Measurements from ENCODE around the gene TBC1D22B.

DNA sequence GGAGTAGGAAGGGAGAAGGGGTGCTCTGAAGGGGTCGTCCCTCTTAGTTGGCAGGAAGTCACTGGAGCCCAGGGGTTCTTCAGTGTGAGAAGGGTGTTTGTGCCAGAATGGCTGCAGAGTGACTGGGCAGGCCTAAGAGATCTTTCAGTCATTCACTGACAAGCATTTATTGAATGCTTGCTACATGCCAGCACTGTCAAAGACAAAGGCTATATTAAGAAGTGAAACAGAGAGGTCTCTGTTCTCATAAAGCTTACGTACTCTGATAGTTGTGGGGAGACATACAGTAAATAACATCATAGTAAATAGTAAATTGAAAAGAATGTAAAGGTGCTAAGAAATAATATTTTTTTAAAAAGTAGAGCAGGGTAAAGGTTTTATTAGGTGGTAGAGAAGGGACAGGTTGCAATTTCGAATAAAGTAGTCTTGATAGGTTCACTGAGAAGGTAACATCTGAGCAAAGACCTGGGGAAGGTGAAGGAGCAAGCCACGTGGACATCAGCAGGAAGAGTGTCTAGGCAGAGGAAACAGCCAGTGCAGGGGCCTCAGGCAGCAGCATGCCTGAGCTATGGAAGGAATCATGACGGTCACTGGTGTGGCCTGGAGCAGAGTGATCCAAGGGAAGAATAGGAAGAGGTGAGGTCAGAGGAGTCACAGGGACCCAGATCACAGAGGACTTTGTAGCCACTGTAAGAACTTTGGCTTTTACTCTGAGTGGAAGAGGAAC, 59.9 kb downstream of the TBC1D22B start:
- TF ChIP-seq, protein P1, sequence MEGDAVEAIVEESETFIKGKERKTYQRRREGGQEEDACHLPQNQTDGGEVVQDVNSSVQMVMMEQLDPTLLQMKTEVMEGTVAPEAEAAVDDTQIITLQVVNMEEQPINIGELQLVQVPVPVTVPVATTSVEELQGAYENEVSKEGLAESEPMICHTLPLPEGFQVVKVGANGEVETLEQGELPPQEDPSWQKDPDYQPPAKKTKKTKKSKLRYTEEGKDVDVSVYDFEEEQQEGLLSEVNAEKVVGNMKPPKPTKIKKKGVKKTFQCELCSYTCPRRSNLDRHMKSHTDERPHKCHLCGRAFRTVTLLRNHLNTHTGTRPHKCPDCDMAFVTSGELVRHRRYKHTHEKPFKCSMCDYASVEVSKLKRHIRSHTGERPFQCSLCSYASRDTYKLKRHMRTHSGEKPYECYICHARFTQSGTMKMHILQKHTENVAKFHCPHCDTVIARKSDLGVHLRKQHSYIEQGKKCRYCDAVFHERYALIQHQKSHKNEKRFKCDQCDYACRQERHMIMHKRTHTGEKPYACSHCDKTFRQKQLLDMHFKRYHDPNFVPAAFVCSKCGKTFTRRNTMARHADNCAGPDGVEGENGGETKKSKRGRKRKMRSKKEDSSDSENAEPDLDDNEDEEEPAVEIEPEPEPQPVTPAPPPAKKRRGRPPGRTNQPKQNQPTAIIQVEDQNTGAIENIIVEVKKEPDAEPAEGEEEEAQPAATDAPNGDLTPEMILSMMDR (IDR thresholded peaks at IDR 0.05; ENCODE audit: low read depth, low read length) = no peak
- TF ChIP-seq POLR2A (IDR thresholded peaks at IDR 0.05; ENCODE audit: extremely low read depth, insufficient read length) = no peak
- TF ChIP-seq, protein P2, sequence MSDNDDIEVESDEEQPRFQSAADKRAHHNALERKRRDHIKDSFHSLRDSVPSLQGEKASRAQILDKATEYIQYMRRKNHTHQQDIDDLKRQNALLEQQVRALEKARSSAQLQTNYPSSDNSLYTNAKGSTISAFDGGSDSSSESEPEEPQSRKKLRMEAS (IDR thresholded peaks at IDR 0.05; ENCODE audit: low read depth, low read length) = no peak
